ENCODE data around the gene SPECC1L.

SPECC1L gene

DNA sequence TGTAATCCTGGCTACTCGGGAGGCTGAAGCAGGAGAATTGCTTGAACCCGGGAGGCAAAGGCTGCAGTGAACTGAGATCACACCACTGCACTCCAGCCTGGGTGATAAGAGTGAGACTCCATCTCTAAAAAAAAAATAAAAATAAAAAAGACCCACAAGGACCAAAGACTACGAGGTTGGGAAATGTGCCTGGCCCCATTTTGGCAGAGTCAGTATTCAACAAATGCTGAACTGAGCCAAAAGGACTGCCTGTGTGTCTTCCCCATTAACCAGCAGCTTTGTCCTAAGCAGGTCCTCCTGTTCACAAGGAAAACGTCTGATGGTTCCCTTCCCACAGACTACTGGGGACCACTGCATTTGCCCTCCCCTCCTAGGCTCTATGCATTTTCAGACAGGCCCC lies 184.4 kb downstream of the SPECC1L start:
- TF ChIP-seq, protein P1, sequence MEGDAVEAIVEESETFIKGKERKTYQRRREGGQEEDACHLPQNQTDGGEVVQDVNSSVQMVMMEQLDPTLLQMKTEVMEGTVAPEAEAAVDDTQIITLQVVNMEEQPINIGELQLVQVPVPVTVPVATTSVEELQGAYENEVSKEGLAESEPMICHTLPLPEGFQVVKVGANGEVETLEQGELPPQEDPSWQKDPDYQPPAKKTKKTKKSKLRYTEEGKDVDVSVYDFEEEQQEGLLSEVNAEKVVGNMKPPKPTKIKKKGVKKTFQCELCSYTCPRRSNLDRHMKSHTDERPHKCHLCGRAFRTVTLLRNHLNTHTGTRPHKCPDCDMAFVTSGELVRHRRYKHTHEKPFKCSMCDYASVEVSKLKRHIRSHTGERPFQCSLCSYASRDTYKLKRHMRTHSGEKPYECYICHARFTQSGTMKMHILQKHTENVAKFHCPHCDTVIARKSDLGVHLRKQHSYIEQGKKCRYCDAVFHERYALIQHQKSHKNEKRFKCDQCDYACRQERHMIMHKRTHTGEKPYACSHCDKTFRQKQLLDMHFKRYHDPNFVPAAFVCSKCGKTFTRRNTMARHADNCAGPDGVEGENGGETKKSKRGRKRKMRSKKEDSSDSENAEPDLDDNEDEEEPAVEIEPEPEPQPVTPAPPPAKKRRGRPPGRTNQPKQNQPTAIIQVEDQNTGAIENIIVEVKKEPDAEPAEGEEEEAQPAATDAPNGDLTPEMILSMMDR (IDR thresholded peaks at IDR 0.05; ENCODE audit: low read depth, low read length), result no peak
- no peak overlapping the region for H3K4me3 ChIP-seq (replicated peaks in 1 of 2; ENCODE audit: low read depth in 2 of 2, low read length in 2 of 2)
- no peak for DNase-seq (ENCODE audit: low read depth in 2 of 2)

DNA sequence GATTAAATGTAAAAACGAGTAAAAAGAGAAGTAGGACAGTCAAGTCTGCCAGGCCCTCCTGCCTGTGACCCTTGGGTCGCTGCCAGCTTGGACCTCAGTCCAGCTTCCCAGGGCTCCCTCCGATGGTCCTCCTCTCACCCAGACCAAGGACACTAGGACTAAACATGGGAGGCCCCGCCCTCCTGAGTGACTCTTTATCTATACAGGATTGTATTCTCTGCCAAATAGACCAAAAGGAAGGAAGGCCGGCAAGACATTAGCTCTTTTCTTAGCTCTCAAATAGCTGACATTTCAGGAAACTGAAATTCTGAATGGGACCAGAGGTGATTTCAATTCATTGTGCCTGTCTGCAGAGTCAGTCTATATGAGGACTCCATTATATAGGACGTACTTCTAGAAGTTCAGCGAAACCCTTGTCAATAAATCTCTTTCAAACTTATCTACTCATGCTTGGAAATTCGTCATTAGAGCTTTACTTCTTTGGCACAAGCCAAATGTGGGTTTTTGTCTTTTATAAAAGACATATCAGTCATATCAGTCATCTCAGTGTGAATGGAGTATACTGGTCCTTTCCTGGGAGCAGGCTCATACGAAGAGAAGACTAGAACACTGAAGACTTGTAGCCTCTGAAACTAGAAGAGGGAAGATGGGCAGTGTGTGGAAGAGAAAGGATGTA lies 185.3 kb downstream of the SPECC1L start:
- no peak overlapping the region for H3K4me3 ChIP-seq (replicated peaks in 1 of 2; ENCODE audit: low read depth in 2 of 2, low read length in 2 of 2)
- DNase-seq (ENCODE audit: low read depth in 2 of 2), result peak in 1 of 2 donors; percentile 46
- TF ChIP-seq, protein P1 (IDR thresholded peaks at IDR 0.05; ENCODE audit: low read depth, low read length), result no peak

DNA sequence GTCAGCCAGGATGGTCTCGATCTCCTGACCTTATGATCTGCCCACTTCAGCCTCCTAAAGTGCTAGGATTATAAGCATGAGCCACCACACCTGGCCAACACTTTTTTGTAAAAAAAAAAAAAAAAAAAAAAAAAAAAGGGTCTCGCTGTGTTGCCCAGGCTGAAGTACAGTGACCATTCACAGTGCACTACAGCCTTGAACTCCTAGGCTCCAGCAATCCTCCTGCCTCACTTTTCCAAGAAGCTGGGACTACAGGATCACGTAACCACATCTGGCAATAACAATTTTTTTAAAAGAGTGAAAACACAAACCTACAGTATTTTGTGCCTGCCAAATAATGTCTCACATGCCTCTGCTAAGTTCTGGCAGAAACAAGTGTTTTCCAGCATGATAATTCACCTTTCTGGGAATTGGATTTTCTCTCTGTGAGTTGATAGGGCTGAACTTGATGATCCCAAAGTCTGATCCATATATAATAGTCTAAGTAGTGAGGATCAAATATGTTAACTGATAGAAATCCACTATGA lies 187.3 kb downstream of the SPECC1L start:
- no peak overlapping the region for H3K4me3 ChIP-seq (replicated peaks in 1 of 2; ENCODE audit: low read depth in 2 of 2, low read length in 2 of 2)
- TF ChIP-seq, protein P1 (IDR thresholded peaks at IDR 0.05; ENCODE audit: low read depth, low read length), result no peak
- DNase-seq (ENCODE audit: low read depth in 2 of 2), result no peak

DNA sequence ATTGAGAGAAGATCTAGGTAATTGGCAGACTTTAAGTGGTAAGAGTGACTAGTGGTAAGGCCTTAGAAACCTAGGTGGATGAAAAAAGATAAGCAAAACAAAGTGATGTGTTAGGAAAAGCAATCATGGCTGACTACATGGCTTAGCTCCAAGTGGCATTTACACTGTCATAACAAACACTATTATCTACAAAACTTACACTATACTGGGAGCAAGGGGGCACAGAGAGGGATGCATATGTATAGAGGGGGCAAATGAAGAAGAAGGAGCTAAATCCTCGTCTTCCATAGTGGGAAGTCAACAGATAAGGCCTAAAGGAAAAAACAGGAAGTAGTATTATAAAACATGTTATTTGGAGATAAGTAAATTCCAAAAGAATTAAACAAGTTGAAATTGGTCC lies 189.3 kb downstream of the SPECC1L start:
- DNase-seq (ENCODE audit: low read depth in 2 of 2), result no peak
- TF ChIP-seq, protein P1 (IDR thresholded peaks at IDR 0.05; ENCODE audit: low read depth, low read length), result no peak
- H3K4me3 ChIP-seq (replicated peaks in 1 of 2; ENCODE audit: low read depth in 2 of 2, low read length in 2 of 2), result no peak overlapping the region

DNA sequence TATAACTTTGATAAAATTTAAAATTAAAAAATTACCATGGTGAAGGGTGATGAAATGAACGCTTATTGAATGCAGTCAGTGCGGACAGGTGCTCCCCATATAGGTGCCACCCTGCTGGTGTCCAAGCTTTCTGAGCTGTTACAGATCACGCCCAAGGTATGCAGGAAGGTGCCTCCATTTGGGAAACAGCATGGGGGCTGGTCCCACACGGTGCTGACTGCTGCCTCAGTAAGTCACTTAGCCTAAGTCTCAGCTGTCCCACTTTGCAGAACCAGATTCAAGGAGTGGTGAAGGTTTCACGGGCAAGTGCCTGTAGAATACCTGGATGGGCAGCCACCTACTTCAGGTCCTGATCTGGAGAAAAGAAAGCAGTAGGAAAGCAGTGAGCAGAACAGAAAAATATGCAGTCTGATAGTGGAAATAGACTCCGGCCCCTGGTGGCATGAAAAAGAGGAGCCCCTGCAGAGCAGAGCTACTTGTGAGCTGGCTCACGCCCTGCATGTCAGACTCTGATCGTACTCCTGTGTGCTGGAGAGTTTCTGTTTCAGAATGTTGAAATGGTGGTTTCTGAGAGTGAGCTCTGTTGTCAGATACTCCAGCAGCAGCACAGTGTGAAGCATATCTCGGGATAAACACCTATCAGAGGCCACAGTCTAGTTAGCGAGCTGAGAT lies 189.9 kb downstream of the SPECC1L start:
- H3K4me3 ChIP-seq (replicated peaks in 1 of 2; ENCODE audit: low read depth in 2 of 2, low read length in 2 of 2), result no peak overlapping the region
- TF ChIP-seq, protein P1 (IDR thresholded peaks at IDR 0.05; ENCODE audit: low read depth, low read length), result no peak
- peak in 1 of 2 donors; percentile 38 for DNase-seq (ENCODE audit: low read depth in 2 of 2)

DNA sequence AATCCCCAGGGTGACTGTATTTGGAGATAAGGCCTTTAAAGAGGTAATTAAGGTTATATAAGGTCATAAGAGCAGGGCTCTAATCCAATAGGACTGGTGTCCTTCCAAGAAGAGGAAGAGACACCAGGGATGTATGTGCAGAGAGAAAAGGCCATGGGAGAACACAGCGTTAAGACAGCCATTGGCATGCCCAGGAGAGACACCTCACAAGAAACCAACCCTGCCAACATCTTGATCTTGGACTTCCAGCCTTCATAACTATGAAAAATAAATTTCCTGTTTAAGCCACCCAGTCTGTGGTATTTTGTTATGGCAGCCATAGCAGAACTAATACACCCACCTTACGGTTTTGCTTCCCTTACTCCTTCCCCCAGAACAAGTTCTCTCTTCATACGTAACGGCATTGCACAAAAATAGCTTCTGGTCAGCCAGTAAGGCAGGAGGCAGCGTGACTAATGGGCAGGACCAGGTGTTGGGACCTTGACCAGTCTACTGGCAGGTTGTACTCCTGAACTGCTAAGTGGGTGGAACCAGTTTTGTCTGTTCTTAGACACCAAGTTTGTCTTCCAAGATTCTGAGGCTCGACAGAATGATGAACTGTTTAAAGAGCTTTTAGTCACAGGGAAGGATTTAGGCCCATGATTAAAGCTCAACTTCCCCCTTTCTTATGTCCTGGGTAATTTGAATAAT lies 192.6 kb downstream of the SPECC1L start:
- H3K4me3 ChIP-seq (replicated peaks in 1 of 2; ENCODE audit: low read depth in 2 of 2, low read length in 2 of 2), result no peak overlapping the region
- no peak for DNase-seq (ENCODE audit: low read depth in 2 of 2)
- TF ChIP-seq, protein P1 (IDR thresholded peaks at IDR 0.05; ENCODE audit: low read depth, low read length), result no peak

Measured in cardiac fibroblast (primary cell).